Tibial artery (tissue), 4 donors: ENCODE results near the gene AACS.
"Not testable (repeated sequence)": the region's sequence is repeated elsewhere in the genome, so short reads cannot be mapped to it uniquely, and the experiment has no call there.

ENCODE experiments used
- DNase-seq, 2 donors: peaks; one replicate each; pipeline ENCODE4 v3.0.0-alpha.2; 2019
- H3K27ac ChIP-seq, 2 donors: fragments of 200-600 bp; sonication (generic) in 1 of 2; 1 replicate in 1 of 2; 2 replicates in 1 of 2; pipeline ENCODE4 v1.5.1; 2018 to 2019; ENCODE audit warnings: mild to moderate bottlenecking in 1 of 2
- H3K27me3 ChIP-seq, 2 donors: fragments of 200-600 bp; sonication (generic) in 1 of 2; one replicate each; pipeline versions ENCODE4 v1.5.1 to v1.6.0; 2016 to 2019
- H3K36me3 ChIP-seq, 3 donors: fragments of 200-600 bp; sonication (generic) in 2 of 3; one replicate each; pipeline ENCODE4 v1.5.1; 2016 to 2019; ENCODE audit warnings: mild to moderate bottlenecking in 2 of 3
- H3K4me1 ChIP-seq, 4 donors: fragments of 200-600 bp; sonication (generic) in 2 of 4; 1 replicate in 3 of 4; 2 replicates in 1 of 4; pipeline ENCODE4 v1.5.1; 2016 to 2019
- H3K4me3 ChIP-seq, 2 donors: fragments of 200-600 bp; sonication (generic) in 1 of 2; 1 replicate in 1 of 2; 2 replicates in 1 of 2; pipeline ENCODE4 v1.5.1; 2018 to 2019; ENCODE audit warnings: mild to moderate bottlenecking in 2 of 2
- H3K9me3 ChIP-seq, 3 donors: fragments of 200-600 bp; sonication (generic) in 1 of 3; one replicate each; pipeline ENCODE4 v1.5.1; 2016 to 2019
- intact Hi-C: fragments of 100-400 bp; cut with DNase I; formaldehyde crosslinking; loops from one replicate; pipeline ENCODE4 v1.15.0; 2023; ENCODE audit warnings: low total_unique reads
- TF ChIP-seq, protein P1 (sequence below), 2 experiments: fragments of 200-600 bp in 1 of 2; fragments of 450-650 bp in 1 of 2; IDR thresholded peaks; one replicate each; pipeline ENCODE4 v1.5.1; 2017 to 2019; ENCODE audit warnings: antibody characterized with exemption in 2 of 2, mild to moderate bottlenecking in 1 of 2, moderate library complexity in 1 of 2

The AACS gene

DNA sequence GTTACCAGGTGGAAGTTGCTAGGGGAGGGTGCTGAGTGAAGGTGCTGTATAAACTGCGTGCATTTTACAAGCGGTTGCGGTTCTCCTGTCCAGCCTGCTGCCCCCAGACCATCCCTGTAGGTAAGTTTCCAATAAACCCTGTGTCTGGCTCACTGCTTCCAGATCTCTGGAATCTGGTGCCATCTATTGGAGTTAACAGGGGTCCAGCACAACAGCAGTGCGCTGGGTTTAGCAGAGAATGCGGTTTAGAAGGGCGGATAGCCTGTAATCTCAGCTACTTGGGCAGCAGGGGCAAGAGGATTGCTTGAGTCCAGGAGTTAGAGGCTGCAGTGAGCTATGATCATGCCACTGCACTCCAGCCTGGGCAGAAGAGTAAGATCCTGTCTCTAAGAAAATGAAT, 4.9 kb downstream of the AACS start:
- Histone ChIP-seq H3K36me3 (peaks cover 0 to 26% (median 2%) of the 10 kb centered on the region in 3 donors), H3K4me1 (peaks cover 0 to 22% (median 13%) of the 10 kb centered on the region in 4 donors), H3K27ac (no peak overlapping the region), H3K27me3 (no peaks in the 10 kb centered on the region), H3K4me3 (no peak overlapping the region), H3K9me3 (no peaks in the 10 kb centered on the region)
- no peak for DNase-seq
- intact Hi-C loops: no loop called here
- TF ChIP-seq, protein P1, sequence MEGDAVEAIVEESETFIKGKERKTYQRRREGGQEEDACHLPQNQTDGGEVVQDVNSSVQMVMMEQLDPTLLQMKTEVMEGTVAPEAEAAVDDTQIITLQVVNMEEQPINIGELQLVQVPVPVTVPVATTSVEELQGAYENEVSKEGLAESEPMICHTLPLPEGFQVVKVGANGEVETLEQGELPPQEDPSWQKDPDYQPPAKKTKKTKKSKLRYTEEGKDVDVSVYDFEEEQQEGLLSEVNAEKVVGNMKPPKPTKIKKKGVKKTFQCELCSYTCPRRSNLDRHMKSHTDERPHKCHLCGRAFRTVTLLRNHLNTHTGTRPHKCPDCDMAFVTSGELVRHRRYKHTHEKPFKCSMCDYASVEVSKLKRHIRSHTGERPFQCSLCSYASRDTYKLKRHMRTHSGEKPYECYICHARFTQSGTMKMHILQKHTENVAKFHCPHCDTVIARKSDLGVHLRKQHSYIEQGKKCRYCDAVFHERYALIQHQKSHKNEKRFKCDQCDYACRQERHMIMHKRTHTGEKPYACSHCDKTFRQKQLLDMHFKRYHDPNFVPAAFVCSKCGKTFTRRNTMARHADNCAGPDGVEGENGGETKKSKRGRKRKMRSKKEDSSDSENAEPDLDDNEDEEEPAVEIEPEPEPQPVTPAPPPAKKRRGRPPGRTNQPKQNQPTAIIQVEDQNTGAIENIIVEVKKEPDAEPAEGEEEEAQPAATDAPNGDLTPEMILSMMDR (IDR thresholded peaks at IDR 0.05): no peak

DNA sequence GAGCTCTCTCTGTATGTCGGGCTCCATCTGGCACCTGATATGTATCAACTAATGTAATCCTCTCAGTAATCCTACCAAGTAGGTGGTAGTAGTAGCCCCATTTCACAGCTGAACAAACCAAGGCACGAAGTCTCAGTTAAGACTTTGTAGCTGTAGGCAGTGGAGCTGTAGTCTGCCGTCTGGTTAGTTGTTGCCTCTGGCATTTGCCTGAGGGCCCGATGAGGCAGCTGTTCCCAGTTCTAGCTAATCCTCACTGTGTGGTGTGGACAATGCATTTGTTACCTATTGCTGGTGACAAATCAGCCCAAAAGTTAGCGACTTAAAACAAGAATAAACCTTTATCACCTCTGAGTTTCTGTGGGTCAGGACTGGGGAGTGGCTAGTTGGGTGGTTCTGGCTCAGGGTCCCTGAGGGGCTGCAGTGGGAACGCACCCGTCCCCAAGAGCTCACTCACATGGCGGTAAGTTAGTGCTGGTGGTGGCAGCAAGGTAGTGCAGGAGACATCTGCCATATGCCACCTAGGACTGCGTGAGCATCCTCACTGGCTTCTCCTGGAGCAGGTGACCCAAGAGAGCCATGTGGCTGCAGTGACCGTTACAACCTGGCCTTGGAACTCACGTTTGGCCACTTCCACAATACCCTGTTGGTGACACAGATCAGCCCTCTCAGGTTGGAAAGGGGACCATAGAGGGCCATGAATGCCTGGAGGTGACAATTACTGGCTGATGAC, 5.6 kb downstream of the AACS start:
- intact Hi-C loops: no loop called here
- H3K4me1 ChIP-seq: peaks cover 0 to 19% (median 10%) of the 10 kb centered on the region in 4 donors
- no peak overlapping the region for H3K27ac ChIP-seq
- TF ChIP-seq, protein P1 (IDR thresholded peaks at IDR 0.05): no peak
- peaks cover 0 to 30% (median 5%) of the 10 kb centered on the region in 3 donors for H3K36me3 ChIP-seq
- no peak for DNase-seq
- no peaks in the 10 kb centered on the region for H3K9me3 ChIP-seq
- H3K4me3 ChIP-seq: no peak overlapping the region
- no peaks in the 10 kb centered on the region for H3K27me3 ChIP-seq

DNA sequence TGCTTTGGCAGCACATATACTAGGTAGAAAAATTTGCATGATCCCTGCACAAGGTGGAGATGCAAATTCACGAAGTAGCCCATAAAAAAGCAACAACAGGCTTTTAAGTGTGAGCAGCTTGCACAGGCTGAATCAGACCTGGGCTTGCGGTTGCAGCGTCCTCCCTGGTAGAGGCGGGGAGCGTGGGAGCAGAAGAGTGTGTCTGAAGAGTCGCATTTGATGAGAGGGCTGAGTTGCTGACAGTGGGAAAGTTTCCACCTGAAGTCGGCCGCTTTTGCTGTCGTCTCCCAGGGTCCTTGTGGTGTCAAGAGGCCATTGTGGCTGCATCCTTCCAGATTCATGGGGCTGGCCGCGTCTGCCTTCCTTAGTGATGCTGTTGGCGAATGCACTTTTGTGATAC, 6.2 kb downstream of the AACS start:
- intact Hi-C loops: no loop called here
- TF ChIP-seq, protein P1 (IDR thresholded peaks at IDR 0.05): no peak
- Histone ChIP-seq H3K27me3 (no peaks in the 10 kb centered on the region), H3K27ac (no peak overlapping the region), H3K4me1 (peaks cover 0 to 12% (median 5%) of the 10 kb centered on the region in 4 donors), H3K36me3 (peaks cover 0 to 36% (median 7%) of the 10 kb centered on the region in 3 donors), H3K4me3 (no peak overlapping the region), H3K9me3 (no peaks in the 10 kb centered on the region)
- no peak for DNase-seq

DNA sequence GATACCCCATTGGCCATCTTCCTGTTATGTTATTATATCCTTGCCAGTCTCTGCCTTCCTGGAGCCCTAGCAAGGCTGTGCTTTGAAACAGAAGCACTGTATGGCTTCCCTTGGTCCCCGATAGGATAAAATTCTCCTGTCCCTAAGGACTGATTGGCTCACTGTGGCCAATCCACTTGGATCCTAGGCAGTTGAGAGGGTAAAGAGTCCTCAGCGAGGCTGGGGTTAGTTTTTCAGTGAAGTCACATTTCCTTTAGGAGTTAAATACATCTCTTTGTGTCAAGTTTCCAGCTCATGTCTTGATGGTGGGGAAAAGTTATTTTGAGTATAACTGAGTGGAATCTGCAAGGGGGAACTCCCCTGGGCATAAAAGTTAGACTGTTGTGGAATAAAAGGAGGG, 7.3 kb downstream of the AACS start:
- intact Hi-C loops: no loop called here
- peaks cover 9 to 47% (median 15%) of the 10 kb centered on the region in 3 donors for H3K36me3 ChIP-seq

DNA sequence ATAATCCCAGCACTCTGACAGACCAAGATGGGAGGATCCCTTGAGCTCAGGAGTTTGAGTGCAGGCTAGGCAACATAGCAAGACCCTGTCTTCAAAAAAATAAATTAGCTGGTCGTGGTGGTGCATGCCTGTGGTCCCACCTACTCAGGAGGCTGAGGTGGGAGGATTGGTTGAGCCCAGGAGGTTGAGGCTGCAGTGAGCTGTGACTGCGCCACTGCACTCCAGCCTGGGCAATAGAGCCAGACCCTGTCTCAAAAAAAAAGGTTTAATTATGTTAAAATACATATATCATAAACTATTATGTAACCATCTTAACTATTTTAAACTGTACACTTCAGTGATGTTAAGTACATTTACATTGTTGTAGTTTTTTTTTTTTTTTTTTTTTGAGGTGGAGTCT, 9.1 kb downstream of the AACS start:
- H3K9me3 ChIP-seq, H3K27ac ChIP-seq, H3K4me3 ChIP-seq, H3K4me1 ChIP-seq, H3K27me3 ChIP-seq, intact Hi-C loops, DNase-seq: not testable (repeated sequence)
- peaks cover 9 to 62% (median 23%) of the 10 kb centered on the region in 3 donors for H3K36me3 ChIP-seq

More for the DNA sequence above, 7.3 kb downstream of the AACS start:
- Histone ChIP-seq H3K4me3 (no peak overlapping the region), H3K27me3 (no peaks in the 10 kb centered on the region), H3K9me3 (no peaks in the 10 kb centered on the region), H3K27ac (no peak overlapping the region), H3K4me1 (peaks cover 0 to 2% (median 0%) of the 10 kb centered on the region in 4 donors)
- DNase-seq: no peak
- TF ChIP-seq, protein P1 (IDR thresholded peaks at IDR 0.05): no peak

DNA sequence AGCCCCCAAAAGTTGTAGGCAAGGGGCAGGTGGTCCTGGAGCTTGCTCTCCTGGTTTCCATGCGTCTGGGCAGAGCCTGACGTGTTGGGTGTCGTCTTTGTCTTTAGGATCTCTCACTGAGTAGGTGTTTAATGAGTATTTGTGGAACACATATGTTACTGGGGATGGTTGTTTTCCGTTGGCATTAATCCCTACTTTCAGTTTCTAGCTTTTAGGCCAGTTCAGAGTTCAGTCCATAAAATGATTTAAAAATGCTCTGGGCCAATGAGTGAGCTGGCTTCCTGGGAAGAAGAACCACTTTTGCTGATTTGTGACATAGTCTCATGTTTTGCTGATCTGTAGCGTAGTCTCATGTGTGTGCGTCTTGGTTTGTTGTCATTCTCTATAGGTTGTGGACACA, 10.9 kb downstream of the AACS start:
- no peaks in the 10 kb centered on the region for H3K9me3 ChIP-seq
- H3K4me1 ChIP-seq: no peaks in the 10 kb centered on the region
- no peak overlapping the region for H3K4me3 ChIP-seq
- TF ChIP-seq, protein P1 (IDR thresholded peaks at IDR 0.05): no peak
- intact Hi-C loops: no loop called here
- H3K27ac ChIP-seq: no peak overlapping the region
- H3K27me3 ChIP-seq: no peaks in the 10 kb centered on the region
- DNase-seq: no peak
- H3K36me3 ChIP-seq: peaks cover 9 to 68% (median 23%) of the 10 kb centered on the region in 3 donors
